HEK293T (cell line): ENCODE results near the gene SUMF2.

Experiments used
- CTBP1 ChIP-seq: fragments of 450-650 bp; IDR thresholded peaks from 2 replicates; pipeline ENCODE4 v1.6.1; 2016; ENCODE audit warnings: borderline replicate concordance
- FOXK2 ChIP-seq: fragments of 450-650 bp; IDR thresholded peaks from 2 replicates; pipeline ENCODE4 v1.6.1; 2016; ENCODE audit warnings: mild to moderate bottlenecking
- FOXM1 ChIP-seq: fragments of 450-650 bp; IDR thresholded peaks from 2 replicates; pipeline ENCODE4 v1.6.1; 2017; ENCODE audit warnings: mild to moderate bottlenecking, borderline replicate concordance
- SP1 ChIP-seq: fragments of 450-650 bp; IDR thresholded peaks from 2 replicates; pipeline ENCODE4 v1.6.1; 2017
- TARDBP ChIP-seq: fragments of 450-650 bp; IDR thresholded peaks from 2 replicates; pipeline ENCODE4 v1.6.1; 2016

- no peak for TF ChIP-seq SP1
- no peak for TF ChIP-seq FOXM1
- TF ChIP-seq TARDBP, result no peak
- TF ChIP-seq FOXK2, result no peak
- TF ChIP-seq CTBP1, result no peak
These were observed 41.4 kb downstream of the SUMF2 start for GRCh38 chr7:56105508-56105907.
